ENCODE measurements around the gene LYST. TPM values are rescaled to one million over a fixed set of nuclear protein-coding genes. Genes with fewer than 3 reads are reported as not detected.
A peak's percentile ranks its signal among the peaks of the same experiment; 100 is the strongest.

The LYST gene
- total and polyA plus RNA-seq, 2 of the 4 experiments (the other 2 are of a cell fraction), result 2.2 to 7.2 TPM

DNA sequence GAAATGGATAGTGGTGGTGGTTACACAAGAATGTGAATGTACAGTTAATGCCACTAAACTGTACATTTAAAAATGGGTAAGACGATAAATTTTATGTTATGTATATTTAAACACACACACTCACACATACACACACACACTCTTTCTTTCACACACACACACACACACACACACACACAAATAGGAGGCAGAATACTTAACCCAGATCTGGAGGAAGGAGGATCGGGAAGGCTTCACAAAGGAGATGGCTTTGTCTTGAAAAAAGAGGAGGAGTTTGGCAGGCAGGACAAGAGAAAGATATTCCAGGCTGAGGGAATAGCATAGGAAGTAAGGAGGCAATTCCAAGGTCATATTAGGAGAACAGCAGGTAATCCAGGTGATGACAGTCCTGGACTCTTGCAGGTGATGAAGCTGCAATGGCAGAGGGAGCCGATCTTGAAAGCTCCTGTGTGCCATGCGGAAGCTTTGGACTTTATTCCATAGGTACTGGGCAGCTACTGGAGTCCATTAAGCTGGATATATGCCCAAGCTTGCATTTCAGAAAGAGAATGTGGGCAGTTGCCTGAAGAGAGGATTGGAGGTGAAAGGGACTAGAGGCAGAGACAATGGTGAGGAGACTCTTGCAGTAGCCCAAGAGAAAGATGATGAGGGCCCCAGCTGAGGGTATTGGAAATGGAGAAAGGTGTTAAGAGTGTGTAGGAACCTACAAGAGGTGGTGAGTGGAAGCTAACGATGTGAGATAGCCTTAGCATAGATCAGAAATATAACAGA is 15.4 kb upstream of the LYST start:
- no peak overlapping the region for H3K27ac ChIP-seq (ENCODE audit: insufficient read depth, low read length)
- CTCF ChIA-PET, result no interaction called here
- TF ChIP-seq MXI1 (IDR thresholded peaks at IDR 0.05; ENCODE audit: borderline replicate concordance, low read depth, low read length), result no peak
- TF ChIP-seq BHLHE40 (IDR thresholded peaks at IDR 0.05; ENCODE audit: low read depth, low read length), result no peak
- no peak for TF ChIP-seq FOS (IDR thresholded peaks at IDR 0.05; ENCODE audit: low read depth, low read length)
- TF ChIP-seq RFX5 (IDR thresholded peaks at IDR 0.05; ENCODE audit: low read depth, low read length), result no peak
- TF ChIP-seq SMC3 (IDR thresholded peaks at IDR 0.05; ENCODE audit: low read depth, low read length), result no peak
- TF ChIP-seq MAFK (IDR thresholded peaks at IDR 0.05; ENCODE audit: low read depth, low read length), result no peak
- TF ChIP-seq, protein P1, sequence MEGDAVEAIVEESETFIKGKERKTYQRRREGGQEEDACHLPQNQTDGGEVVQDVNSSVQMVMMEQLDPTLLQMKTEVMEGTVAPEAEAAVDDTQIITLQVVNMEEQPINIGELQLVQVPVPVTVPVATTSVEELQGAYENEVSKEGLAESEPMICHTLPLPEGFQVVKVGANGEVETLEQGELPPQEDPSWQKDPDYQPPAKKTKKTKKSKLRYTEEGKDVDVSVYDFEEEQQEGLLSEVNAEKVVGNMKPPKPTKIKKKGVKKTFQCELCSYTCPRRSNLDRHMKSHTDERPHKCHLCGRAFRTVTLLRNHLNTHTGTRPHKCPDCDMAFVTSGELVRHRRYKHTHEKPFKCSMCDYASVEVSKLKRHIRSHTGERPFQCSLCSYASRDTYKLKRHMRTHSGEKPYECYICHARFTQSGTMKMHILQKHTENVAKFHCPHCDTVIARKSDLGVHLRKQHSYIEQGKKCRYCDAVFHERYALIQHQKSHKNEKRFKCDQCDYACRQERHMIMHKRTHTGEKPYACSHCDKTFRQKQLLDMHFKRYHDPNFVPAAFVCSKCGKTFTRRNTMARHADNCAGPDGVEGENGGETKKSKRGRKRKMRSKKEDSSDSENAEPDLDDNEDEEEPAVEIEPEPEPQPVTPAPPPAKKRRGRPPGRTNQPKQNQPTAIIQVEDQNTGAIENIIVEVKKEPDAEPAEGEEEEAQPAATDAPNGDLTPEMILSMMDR (conservative IDR thresholded peaks at IDR 0.05; ENCODE audit: low read depth, low read length), result no peak
- TF ChIP-seq MAZ (IDR thresholded peaks at IDR 0.05; ENCODE audit: borderline replicate concordance, low read depth, low read length), result no peak
- no peak for TF ChIP-seq CHD1 (IDR thresholded peaks at IDR 0.05; ENCODE audit: low read depth, low read length)
- TF ChIP-seq NFE2L2 (IDR thresholded peaks at IDR 0.05; ENCODE audit: low read depth, low read length), result no peak
- TF ChIP-seq, protein P2, sequence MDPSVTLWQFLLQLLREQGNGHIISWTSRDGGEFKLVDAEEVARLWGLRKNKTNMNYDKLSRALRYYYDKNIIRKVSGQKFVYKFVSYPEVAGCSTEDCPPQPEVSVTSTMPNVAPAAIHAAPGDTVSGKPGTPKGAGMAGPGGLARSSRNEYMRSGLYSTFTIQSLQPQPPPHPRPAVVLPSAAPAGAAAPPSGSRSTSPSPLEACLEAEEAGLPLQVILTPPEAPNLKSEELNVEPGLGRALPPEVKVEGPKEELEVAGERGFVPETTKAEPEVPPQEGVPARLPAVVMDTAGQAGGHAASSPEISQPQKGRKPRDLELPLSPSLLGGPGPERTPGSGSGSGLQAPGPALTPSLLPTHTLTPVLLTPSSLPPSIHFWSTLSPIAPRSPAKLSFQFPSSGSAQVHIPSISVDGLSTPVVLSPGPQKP (IDR thresholded peaks at IDR 0.05; ENCODE audit: borderline replicate concordance, low read depth, low read length), result no peak
- no peak for TF ChIP-seq CEBPB (IDR thresholded peaks at IDR 0.05; ENCODE audit: low read depth, low read length)
- TF ChIP-seq, protein P3, sequence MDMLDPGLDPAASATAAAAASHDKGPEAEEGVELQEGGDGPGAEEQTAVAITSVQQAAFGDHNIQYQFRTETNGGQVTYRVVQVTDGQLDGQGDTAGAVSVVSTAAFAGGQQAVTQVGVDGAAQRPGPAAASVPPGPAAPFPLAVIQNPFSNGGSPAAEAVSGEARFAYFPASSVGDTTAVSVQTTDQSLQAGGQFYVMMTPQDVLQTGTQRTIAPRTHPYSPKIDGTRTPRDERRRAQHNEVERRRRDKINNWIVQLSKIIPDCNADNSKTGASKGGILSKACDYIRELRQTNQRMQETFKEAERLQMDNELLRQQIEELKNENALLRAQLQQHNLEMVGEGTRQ (IDR thresholded peaks at IDR 0.05; ENCODE audit: low read depth, low read length), result no peak
- no peak for TF ChIP-seq RCOR1 (IDR thresholded peaks at IDR 0.05; ENCODE audit: insufficient replicate concordance, low read length)
- TF ChIP-seq RAD21 (IDR thresholded peaks at IDR 0.05; ENCODE audit: low read length), result no peak

More for the DNA sequence above, 15.4 kb upstream of the LYST start:
- H3K9me1 ChIP-seq (ENCODE audit: insufficient read depth, low read length), result peaks cover 4% of the 10 kb centered on the region; the same call in 1 of the 2 replicates
- H2BK20ac ChIP-seq (ENCODE audit: low read depth, low read length), result peak overlapping the region; percentile 1; the same call in 1 of the 2 replicates
- H4K5ac ChIP-seq (ENCODE audit: low read depth, low read length), result no peak overlapping the region
- peaks cover 5% of the 10 kb centered on the region for H3K4me1 ChIP-seq (ENCODE audit: control insufficient read depth, insufficient read depth, low read length)
- no TSS peak for BruUV-seq (replicated peaks)
- H3K36me3 ChIP-seq (ENCODE audit: control insufficient read depth, insufficient read depth, low read length), result no peaks in the 10 kb centered on the region
- no peak overlapping the region for H2AK9ac ChIP-seq (replicated peaks; ENCODE audit: low read depth, low read length, poor library complexity)
- intact Hi-C loops (cut with micrococcal nuclease), result no loop called here
- no peaks in the 10 kb centered on the region for H3K79me1 ChIP-seq (ENCODE audit: low read depth in 1 of 2, low read length in 2 of 2)
- H3K27me3 ChIP-seq (ENCODE audit: control insufficient read depth, insufficient read depth, low read length), result peaks cover 6% of the 10 kb centered on the region
- H4K8ac ChIP-seq (ENCODE audit: low read depth in 2 of 2, low read length in 2 of 2), result no peak overlapping the region
- no peak overlapping the region for H3K4me3 ChIP-seq (ENCODE audit: insufficient read depth, low read depth, low read length)
- H3K4ac ChIP-seq (ENCODE audit: low read depth, low read length), result no peak overlapping the region
- no peak overlapping the region for H4K91ac ChIP-seq (ENCODE audit: insufficient read depth, low read depth, low read length)
- DNase-seq, result no peak
- H4K20me1 ChIP-seq (ENCODE audit: insufficient read depth, low read length), result peaks cover 4% of the 10 kb centered on the region; the same call in 1 of the 2 replicates
- H2BK5ac ChIP-seq (ENCODE audit: low read depth, low read length, poor library complexity, severe bottlenecking), result no peak overlapping the region
- no peak overlapping the region for H3K18ac ChIP-seq (ENCODE audit: low read depth, low read length)
- dilution Hi-C loops (cut with HindIII; ENCODE audit: low sequenced_read_pairs, unreplicated experiment), result no loop called here
- H3K9me3 ChIP-seq (ENCODE audit: control insufficient read depth, insufficient read depth, low read length), result no peaks in the 10 kb centered on the region
- no peak overlapping the region for H3K9ac ChIP-seq (ENCODE audit: low read depth, low read length)
- WGBS, 2 experiments (ENCODE audit: extremely low coverage in 2 of 2, insufficient read length in 1 of 2), result 100% methylated on average over 1 of the region's 5 CpGs; no CpG with 5 or more reads in 1 of the 2 experiments
- ATAC-seq (ENCODE audit: low read depth), result no peak
- H3K23ac ChIP-seq (ENCODE audit: low read depth, low read length), result peak overlapping the region; percentile 3; the same call in 1 of the 2 replicates
- POLR2A ChIA-PET (ENCODE audit: unreplicated experiment), result no interaction called here
- no peak overlapping the region for H3K4me2 ChIP-seq (ENCODE audit: low read depth, low read length)
- H3K56ac ChIP-seq (ENCODE audit: extremely low read depth, insufficient read depth, low read length), result no peak overlapping the region
- H2AFZ ChIP-seq (replicated peaks; ENCODE audit: low read length, poor library complexity), result no peak overlapping the region
- no peak overlapping the region for H3K14ac ChIP-seq (replicated peaks; ENCODE audit: low read depth, low read length)
- H2BK15ac ChIP-seq (ENCODE audit: low read depth, low read length), result no peak overlapping the region
- in situ Hi-C loops (cut with MboI; ENCODE audit: low sequenced_read_pairs), result no loop called here
- no peak overlapping the region for H2BK120ac ChIP-seq (ENCODE audit: low read depth, low read length)
- H2AK5ac ChIP-seq (ENCODE audit: low read depth, low read length), result peak overlapping the region; percentile 29; the same call in 1 of the 2 replicates

Measured in IMR-90 (cell line).